Neuronal stem cell (in vitro differentiated cells): ENCODE measurements around the gene BMP15.

Experiments used
- DNase-seq: peaks from one replicate; pipeline ENCODE4 v3.0.0-alpha.2; 2013; ENCODE audit warnings: low spot score
- H2AFZ ChIP-seq: one replicate; pipeline ENCODE4 v1.6.1; 2013; ENCODE audit warnings: mild to moderate bottlenecking, low read length, inconsistent platforms
- H2AK5ac ChIP-seq: 2 replicates; pipeline ENCODE4 v1.6.1; 2013; ENCODE audit warnings: low read depth, mild to moderate bottlenecking, inconsistent platforms, low read length, moderate library complexity, mixed read lengths
- H2BK120ac ChIP-seq: 2 replicates; pipeline ENCODE4 v1.6.1; 2013; ENCODE audit warnings: low read depth, mild to moderate bottlenecking, inconsistent platforms, low read length, moderate library complexity, mixed read lengths
- H2BK12ac ChIP-seq: one replicate; pipeline ENCODE4 v1.6.1; 2013; ENCODE audit warnings: low read length, inconsistent platforms
- H2BK15ac ChIP-seq: 2 replicates; pipeline ENCODE4 v1.6.1; 2013; ENCODE audit warnings: mild to moderate bottlenecking, low read length, inconsistent platforms, mixed read lengths
- H2BK5ac ChIP-seq: one replicate; pipeline ENCODE4 v1.6.1; 2013; ENCODE audit warnings: inconsistent platforms, mild to moderate bottlenecking, low read length, moderate library complexity
- H3K14ac ChIP-seq: one replicate; pipeline ENCODE4 v1.6.1; 2013; ENCODE audit warnings: low read length, inconsistent platforms
- H3K18ac ChIP-seq: 2 replicates; pipeline ENCODE4 v1.6.1; 2013; ENCODE audit warnings: low read length, inconsistent platforms
- H3K23ac ChIP-seq: 2 replicates; pipeline ENCODE4 v1.6.1; 2013; ENCODE audit warnings: low read depth, mild to moderate bottlenecking, mixed read lengths, low read length, inconsistent platforms; ENCODE audit not compliant: poor library complexity
- H3K27ac ChIP-seq: replicated peaks from 3 replicates; pipeline ENCODE4 v1.5.1; 2013; ENCODE audit warnings: low read length, inconsistent platforms
- H3K27me3 ChIP-seq, 3 experiments: 2 replicates each; pipeline ENCODE4 v1.6.1; 2013; ENCODE audit warnings: low read length in 3 of 3, mild to moderate bottlenecking in 2 of 3, inconsistent platforms in 1 of 3, low read depth in 1 of 3, mixed read lengths in 1 of 3, moderate library complexity in 1 of 3; ENCODE audit not compliant: control insufficient read depth in 3 of 3, insufficient read depth in 3 of 3
- H3K36me3 ChIP-seq, 2 donors: replicated peaks in 1 of 2; 2 replicates each; pipeline ENCODE4 v1.6.1; 2013; ENCODE audit warnings: low read length in 2 of 2; ENCODE audit not compliant: control insufficient read depth in 2 of 2, insufficient read depth in 2 of 2
- H3K4ac ChIP-seq: 2 replicates; pipeline ENCODE4 v1.6.1; 2013; ENCODE audit warnings: inconsistent platforms, mild to moderate bottlenecking, low read length, moderate library complexity
- H3K4me1 ChIP-seq, 2 donors: 1 replicate in 1 of 2; 2 replicates in 1 of 2; pipeline ENCODE4 v1.6.1; 2013; ENCODE audit warnings: low read length in 2 of 2, low read depth in 1 of 2; ENCODE audit not compliant: control insufficient read depth in 2 of 2, insufficient read depth in 1 of 2
- H3K4me2 ChIP-seq: one replicate; pipeline ENCODE4 v1.6.1; 2013; ENCODE audit warnings: mild to moderate bottlenecking, low read length, inconsistent platforms; ENCODE audit not compliant: insufficient read depth, poor library complexity, severe bottlenecking
- H3K4me3 ChIP-seq, 2 donors: 2 replicates each; pipeline ENCODE4 v1.5.1; 2013; ENCODE audit warnings: low read length in 2 of 2, mild to moderate bottlenecking in 2 of 2, inconsistent platforms in 1 of 2, moderate library complexity in 1 of 2
- H3K79me1 ChIP-seq: one replicate; pipeline ENCODE4 v1.6.1; 2013; ENCODE audit warnings: low read depth, mild to moderate bottlenecking, inconsistent platforms, low read length, moderate library complexity
- H3K9ac ChIP-seq: one replicate; pipeline ENCODE4 v1.6.1; 2013; ENCODE audit warnings: mild to moderate bottlenecking, low read depth, low read length, inconsistent platforms; ENCODE audit not compliant: poor library complexity
- H3K9me3 ChIP-seq, 2 donors: replicated peaks in 1 of 2; 2 replicates each; pipeline versions ENCODE3 to v1.6.1; 2013; ENCODE audit warnings: low read length in 2 of 2, mild to moderate bottlenecking in 2 of 2, inconsistent platforms in 1 of 2, low read depth in 1 of 2, mixed read lengths in 1 of 2, moderate library complexity in 1 of 2; ENCODE audit not compliant: control insufficient read depth in 2 of 2, insufficient read depth in 1 of 2
- H4K8ac ChIP-seq: one replicate; pipeline ENCODE4 v1.6.1; 2013; ENCODE audit warnings: low read depth, mild to moderate bottlenecking, inconsistent platforms, low read length, moderate library complexity
- H4K91ac ChIP-seq: one replicate; pipeline ENCODE4 v1.6.1; 2013; ENCODE audit warnings: low read length, low read depth, mild to moderate bottlenecking, inconsistent platforms; ENCODE audit not compliant: poor library complexity
- WGBS, 2 donors: extraction: QIAGEN DNeasy Blood & Tissue Kit; methylation state at CpG; one replicate each; pipeline ENCODE4 v1.1.7; 2013; ENCODE audit warnings: missing lambda C conversion rate in 2 of 2, mixed read lengths in 1 of 2; ENCODE audit not compliant: insufficient read length in 2 of 2, insufficient replicate concordance in 1 of 2; ENCODE audit errors: extremely low coverage in 2 of 2; 5-methylcytosine and 5-hydroxymethylcytosine counted together

BMP15 gene

DNA sequence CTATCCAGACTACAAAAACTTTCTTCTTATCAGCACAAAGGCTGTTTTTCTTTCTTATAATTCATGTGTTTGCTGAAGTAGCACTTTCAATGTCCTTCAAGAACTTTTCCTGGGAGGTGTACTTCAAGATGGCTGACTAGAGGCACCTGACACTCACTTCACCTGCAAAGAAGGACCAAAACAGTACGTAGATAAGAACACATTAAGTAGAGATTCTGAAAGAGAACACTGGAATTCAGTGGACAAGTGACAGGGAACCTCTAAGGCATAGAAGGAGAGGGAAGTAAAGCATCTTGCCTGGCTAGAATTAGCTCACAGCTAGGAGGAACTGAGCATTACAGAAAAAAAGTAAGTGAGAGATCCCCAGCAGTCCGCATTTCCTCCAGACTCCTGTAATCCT, 21.7 kb upstream of the BMP15 start:
- Histone ChIP-seq H4K8ac (no peak overlapping the region), H3K27ac (no peak overlapping the region), H3K14ac (no peak overlapping the region), H2BK120ac (no peak overlapping the region), H3K27me3 (no peaks in the 10 kb centered on the region), H3K18ac (no peak overlapping the region), H3K4me2 (no peak overlapping the region), H2BK15ac (no peak overlapping the region), H3K36me3 (no peaks in the 10 kb centered on the region), H3K79me1 (no peaks in the 10 kb centered on the region), H3K23ac (no peak overlapping the region), H3K4me3 (no peak overlapping the region), H2BK12ac (no peak overlapping the region), H3K4me1 (no peaks in the 10 kb centered on the region), H3K4ac (no peak overlapping the region), H4K91ac (no peak overlapping the region), H3K9ac (no peak overlapping the region), H2AK5ac (no peak overlapping the region), H2AFZ (no peak overlapping the region), H2BK5ac (no peak overlapping the region), H3K9me3 (no peaks in the 10 kb centered on the region)
- WGBS, 2 donors: no CpG with 5 or more reads among the region's 2 CpGs
- no peak for DNase-seq

DNA sequence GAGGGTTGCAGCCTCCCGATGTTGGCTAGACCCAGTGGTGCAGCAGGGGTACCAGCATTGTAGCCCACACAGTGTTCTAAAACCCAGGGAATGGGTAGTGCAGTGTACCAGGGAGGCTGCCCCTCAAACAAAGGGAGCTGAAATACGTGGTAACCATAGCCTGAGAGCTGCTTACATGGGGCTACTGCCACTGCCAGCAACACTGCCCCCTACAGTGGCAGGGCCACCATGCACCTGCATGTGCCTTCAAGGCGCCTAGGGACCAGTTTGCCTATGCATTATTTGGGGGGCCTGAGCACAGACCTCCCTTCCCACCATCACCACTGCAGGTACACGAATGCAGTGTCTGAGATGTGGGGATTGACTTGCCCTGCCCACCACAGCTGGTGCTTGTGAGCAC, 21.0 kb upstream of the BMP15 start:
- H3K18ac ChIP-seq: no peak overlapping the region
- H3K23ac ChIP-seq: no peak overlapping the region
- no peak overlapping the region for H2BK12ac ChIP-seq
- no peak overlapping the region for H3K27ac ChIP-seq
- H3K79me1 ChIP-seq: no peaks in the 10 kb centered on the region
- WGBS, 2 donors: no CpG with 5 or more reads among the region's 4 CpGs
- H3K9ac ChIP-seq: no peak overlapping the region
- no peak overlapping the region for H3K4me3 ChIP-seq
- no peaks in the 10 kb centered on the region for H3K9me3 ChIP-seq
- no peaks in the 10 kb centered on the region for H3K36me3 ChIP-seq
- H2BK120ac ChIP-seq: no peak overlapping the region
- H2BK15ac ChIP-seq: no peak overlapping the region
- H3K14ac ChIP-seq: no peak overlapping the region
- no peak overlapping the region for H2BK5ac ChIP-seq
- no peaks in the 10 kb centered on the region for H3K4me1 ChIP-seq
- H4K8ac ChIP-seq: no peak overlapping the region
- no peak overlapping the region for H2AFZ ChIP-seq
- no peak overlapping the region for H4K91ac ChIP-seq
- H3K4ac ChIP-seq: no peak overlapping the region
- no peak overlapping the region for H3K4me2 ChIP-seq
- H3K27me3 ChIP-seq: no peaks in the 10 kb centered on the region
- DNase-seq: no peak
- H2AK5ac ChIP-seq: no peak overlapping the region

DNA sequence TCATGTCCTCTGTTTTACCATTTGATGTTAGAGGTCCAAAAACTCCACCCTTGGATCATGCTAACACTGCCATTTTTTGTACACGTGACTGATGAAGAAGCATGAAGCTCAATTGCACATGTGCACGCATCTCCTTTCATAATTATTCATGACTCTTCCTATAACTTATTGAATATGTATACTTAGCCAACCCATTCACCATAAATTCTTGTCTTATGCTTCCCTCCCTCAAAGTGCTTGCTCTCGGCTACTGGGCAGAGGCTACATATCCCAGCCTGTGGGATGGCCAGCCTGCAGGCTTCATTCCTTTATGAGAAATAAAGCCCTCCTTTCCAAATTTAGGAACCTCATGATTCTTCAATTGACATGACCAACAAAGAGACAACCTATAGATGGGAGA, 17.5 kb upstream of the BMP15 start:
- Histone ChIP-seq H3K23ac (no peak overlapping the region), H2BK120ac (no peak overlapping the region), H4K91ac (no peak overlapping the region), H3K4me3 (no peak overlapping the region), H3K79me1 (no peaks in the 10 kb centered on the region), H2BK15ac (no peak overlapping the region), H3K27ac (no peak overlapping the region), H3K14ac (no peak overlapping the region), H4K8ac (no peak overlapping the region), H3K18ac (no peak overlapping the region), H3K4me2 (no peak overlapping the region), H3K36me3 (no peaks in the 10 kb centered on the region), H2AFZ (no peak overlapping the region), H2BK12ac (no peak overlapping the region), H3K27me3 (no peaks in the 10 kb centered on the region), H3K9ac (no peak overlapping the region), H3K9me3 (no peaks in the 10 kb centered on the region), H3K4me1 (no peaks in the 10 kb centered on the region), H3K4ac (no peak overlapping the region), H2AK5ac (no peak overlapping the region), H2BK5ac (no peak overlapping the region)
- no peak for DNase-seq
- no CpG with 5 or more reads among the region's 3 CpGs for WGBS, 2 donors

DNA sequence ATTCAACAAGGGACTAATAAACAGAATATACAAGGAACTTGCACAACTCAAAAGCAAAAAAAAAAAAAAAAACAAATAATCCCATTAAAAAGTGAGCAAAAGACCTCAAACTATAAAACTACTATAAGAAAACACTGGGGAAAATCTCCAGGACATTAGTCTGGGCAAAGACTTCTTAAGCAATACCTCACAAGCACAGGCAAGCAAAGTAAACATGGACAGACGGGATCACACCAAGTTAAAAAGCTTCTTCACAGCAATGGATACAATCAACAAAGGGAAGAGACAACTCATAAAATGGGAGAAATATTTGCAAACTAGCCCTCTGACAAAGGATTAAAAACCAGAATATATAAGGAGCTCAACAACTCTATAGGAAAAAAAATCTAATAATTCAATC, 17.1 kb upstream of the BMP15 start:
- H2BK120ac ChIP-seq: no peak overlapping the region

More for the DNA sequence above, 17.1 kb upstream of the BMP15 start:
- no peak overlapping the region for H3K4me3 ChIP-seq
- H4K91ac ChIP-seq: no peak overlapping the region
- no peak overlapping the region for H3K27ac ChIP-seq
- H3K4ac ChIP-seq: no peak overlapping the region
- H3K4me1 ChIP-seq: no peaks in the 10 kb centered on the region
- H3K79me1 ChIP-seq: no peaks in the 10 kb centered on the region
- H2BK15ac ChIP-seq: no peak overlapping the region
- H2AFZ ChIP-seq: no peak overlapping the region
- no peak overlapping the region for H3K18ac ChIP-seq
- no peaks in the 10 kb centered on the region for H3K36me3 ChIP-seq
- H2AK5ac ChIP-seq: no peak overlapping the region
- H3K27me3 ChIP-seq: no peaks in the 10 kb centered on the region
- DNase-seq: no peak
- H3K23ac ChIP-seq: no peak overlapping the region
- H2BK12ac ChIP-seq: no peak overlapping the region
- H4K8ac ChIP-seq: no peak overlapping the region
- no peak overlapping the region for H3K14ac ChIP-seq
- H3K4me2 ChIP-seq: no peak overlapping the region
- H2BK5ac ChIP-seq: no peak overlapping the region
- WGBS, 2 donors: no CpG with 5 or more reads among the region's 1 CpG
- no peak overlapping the region for H3K9ac ChIP-seq
- H3K9me3 ChIP-seq: no peaks in the 10 kb centered on the region
